HL-60 (cell line): Measurements from ENCODE around the gene MIA3.
"Not testable (repeated sequence)": the region's sequence is repeated elsewhere in the genome, so short reads cannot be mapped to it uniquely, and the experiment has no call there.

Experiments
- DNase-seq, 2 experiments: peaks; one replicate each; pipeline ENCODE4 v3.0.0-alpha.2; 2010 to 2020; ENCODE audit warnings: low read depth in 1 of 2, low spot score in 1 of 2
- H3K27ac ChIP-seq: fragments of 250-450 bp; sonication (Bioruptor Pico); replicated peaks from 2 replicates; pipeline ENCODE4 v1.5.1; 2020; ENCODE audit warnings: mild to moderate bottlenecking, moderate library complexity
- H3K27me3 ChIP-seq: fragments of 250-450 bp; sonication (Bioruptor Pico); 2 replicates; pipeline ENCODE4 v1.5.1; 2021; ENCODE audit warnings: mild to moderate bottlenecking, moderate library complexity; ENCODE audit not compliant: insufficient read depth, poor library complexity, severe bottlenecking
- H3K4me3 ChIP-seq: replicated peaks from 2 replicates; pipeline ENCODE4 v1.5.1; 2011; ENCODE audit warnings: mild to moderate bottlenecking, control low read depth, low read length; ENCODE audit not compliant: insufficient read depth
- CTCF ChIP-seq: IDR thresholded peaks from one replicate; pipeline ENCODE4 v1.5.1; 2011; ENCODE audit warnings: low read length, control low read depth, inconsistent platforms; ENCODE audit not compliant: insufficient read depth
- GABPA ChIP-seq: IDR thresholded peaks from 2 replicates; pipeline ENCODE4 v1.6.1; 2012; ENCODE audit warnings: low read depth
- POLR2AphosphoS5 ChIP-seq: IDR thresholded peaks from 2 replicates; pipeline ENCODE4 v1.6.1; 2012; ENCODE audit warnings: low read depth
- REST ChIP-seq: IDR thresholded peaks from 2 replicates; pipeline ENCODE4 v1.6.1; 2012; ENCODE audit warnings: low read depth; ENCODE audit not compliant: insufficient replicate concordance
- SPI1 ChIP-seq: IDR thresholded peaks from 2 replicates; pipeline ENCODE4 v1.6.1; 2012; ENCODE audit warnings: low read depth, mild to moderate bottlenecking, borderline replicate concordance

MIA3 gene

GRCh38 chr1:222668184-222668583 lies 50.3 kb downstream of the MIA3 start:
- not testable (repeated sequence) for H3K27me3 ChIP-seq, H3K4me3 ChIP-seq, H3K27ac ChIP-seq, DNase-seq

- H3K27ac ChIP-seq, H3K27me3 ChIP-seq, DNase-seq, H3K4me3 ChIP-seq: not testable (repeated sequence)
These were observed 51.2 kb downstream of the MIA3 start for GRCh38 chr1:222669107-222669506.

- no peak overlapping the region for H3K4me3 ChIP-seq
- H3K27me3 ChIP-seq = no peaks in the 10 kb centered on the region
- no peak overlapping the region for H3K27ac ChIP-seq
- no peak for DNase-seq
- no peak for TF ChIP-seq REST
- no peak for TF ChIP-seq GABPA
- no peak for TF ChIP-seq POLR2AphosphoS5
- TF ChIP-seq SPI1 = no peak
- no peak for TF ChIP-seq CTCF
These were observed 52.2 kb downstream of the MIA3 start for GRCh38 chr1:222670110-222670509.

- TF ChIP-seq REST (no peak), SPI1 (no peak), GABPA (no peak), POLR2AphosphoS5 (no peak), CTCF (no peak)
- Histone ChIP-seq H3K27ac (no peak overlapping the region), H3K4me3 (no peak overlapping the region), H3K27me3 (no peaks in the 10 kb centered on the region)
- DNase-seq = no peak
These were observed 62.2 kb downstream of the MIA3 start for GRCh38 chr1:222680080-222680479.

- no peak overlapping the region for H3K27ac ChIP-seq
- H3K4me3 ChIP-seq = no peak overlapping the region
- H3K27me3 ChIP-seq = no peaks in the 10 kb centered on the region
- no peak for DNase-seq
- TF ChIP-seq GABPA (no peak), CTCF (no peak), SPI1 (no peak), REST (no peak), POLR2AphosphoS5 (no peak)
These were observed 73.1 kb downstream of the MIA3 start for GRCh38 chr1:222691016-222691415.
